ENCODE results near the gene CMTM1.
"Not testable (repeated sequence)": the region's sequence is repeated elsewhere in the genome, so short reads cannot be mapped to it uniquely, and the experiment has no call there.

Gene CMTM1

DNA sequence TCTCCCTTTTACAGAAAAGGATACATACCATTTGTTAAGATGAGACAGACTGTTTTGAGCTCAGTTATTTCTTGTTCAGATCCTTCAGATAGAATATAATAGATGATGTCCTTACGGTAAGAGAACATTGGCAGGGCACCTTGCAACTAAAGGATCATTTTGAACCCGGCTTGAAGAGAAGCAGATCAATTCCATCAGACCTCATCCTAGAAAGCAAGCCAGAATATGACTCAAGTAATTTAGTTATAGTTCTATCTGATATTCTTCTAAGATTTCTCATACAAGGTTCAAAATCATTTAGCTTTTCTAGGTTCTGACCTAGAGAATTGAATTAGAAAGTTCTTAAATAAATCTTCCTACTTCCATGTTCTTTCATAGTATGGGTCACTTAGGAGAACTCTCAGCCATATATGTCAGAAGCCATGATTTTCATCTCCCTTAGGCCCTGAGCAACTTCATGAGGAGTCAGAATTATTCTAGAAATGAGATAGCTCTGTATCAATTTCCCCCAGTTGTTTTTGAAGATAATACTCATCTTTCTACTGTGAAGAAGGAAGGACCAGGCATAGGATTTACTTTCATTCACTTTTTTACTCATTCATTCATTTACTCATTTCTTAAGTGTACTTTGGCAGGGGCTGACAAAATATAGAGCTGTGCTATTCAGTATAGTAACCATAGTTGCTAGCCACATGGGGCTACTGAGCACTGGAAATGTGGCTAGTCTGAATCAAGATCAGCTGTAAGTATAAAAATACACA, 2.5 kb upstream of the CMTM1 start:
- DNase-seq: no peak

DNA sequence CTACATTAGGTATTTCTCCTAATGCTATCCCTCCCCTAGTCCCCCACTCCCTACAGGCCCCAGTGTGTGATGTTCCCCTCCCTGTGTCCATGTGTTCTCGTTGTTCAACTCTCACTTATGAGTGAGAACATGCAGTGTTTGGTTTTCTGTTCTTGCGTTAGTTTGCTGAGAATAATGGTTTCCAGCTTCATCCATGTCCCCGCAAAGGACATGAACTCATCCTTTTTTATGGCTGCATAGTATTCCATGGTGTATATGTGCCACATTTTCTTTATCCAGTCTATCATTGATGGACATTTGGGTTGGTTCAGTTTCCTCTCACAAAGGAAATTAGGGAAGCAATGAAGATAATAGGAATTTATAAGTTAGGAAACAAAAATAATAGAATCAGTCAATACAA, 1.0 kb downstream of the CMTM1 start:
- not testable (repeated sequence) for DNase-seq

DNA sequence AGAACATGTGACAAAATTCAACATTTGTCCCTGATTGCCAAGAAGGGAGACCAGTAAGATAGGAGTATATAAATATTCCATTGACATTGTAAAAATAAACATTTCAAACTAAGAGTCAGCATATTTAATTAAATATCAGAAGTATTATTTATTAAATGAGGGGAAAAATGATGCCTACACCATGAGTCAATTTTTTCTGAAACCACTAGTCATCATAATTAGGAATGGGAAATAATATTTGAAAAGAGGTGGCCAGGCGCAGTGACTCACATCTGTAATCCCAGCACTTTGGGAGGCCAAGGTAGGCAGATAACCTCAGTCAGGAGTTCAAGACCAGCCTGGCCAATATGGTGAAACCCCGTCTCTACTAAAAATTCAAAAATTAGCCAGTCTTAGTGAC, 2.1 kb downstream of the CMTM1 start:
- no peak for DNase-seq

DNA sequence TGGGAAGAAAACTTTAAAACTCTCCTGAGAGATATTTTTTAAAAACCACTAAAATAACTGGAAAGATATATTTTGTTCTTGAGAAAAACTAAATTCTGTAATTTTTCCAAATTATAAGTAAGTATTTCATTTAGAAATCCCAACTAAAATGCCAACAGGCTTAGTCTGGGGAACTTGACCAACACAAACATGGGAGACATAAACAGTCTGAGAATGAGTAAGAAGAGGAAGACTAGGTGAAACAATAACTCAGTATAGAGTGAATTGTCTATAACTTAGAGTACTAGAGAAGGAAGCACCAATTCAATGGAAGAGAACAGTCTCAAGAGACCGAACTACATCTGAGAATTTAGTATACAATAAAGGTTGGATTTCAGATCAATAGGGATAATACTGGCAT, 2.9 kb downstream of the CMTM1 start:
- DNase-seq: no peak

DNA sequence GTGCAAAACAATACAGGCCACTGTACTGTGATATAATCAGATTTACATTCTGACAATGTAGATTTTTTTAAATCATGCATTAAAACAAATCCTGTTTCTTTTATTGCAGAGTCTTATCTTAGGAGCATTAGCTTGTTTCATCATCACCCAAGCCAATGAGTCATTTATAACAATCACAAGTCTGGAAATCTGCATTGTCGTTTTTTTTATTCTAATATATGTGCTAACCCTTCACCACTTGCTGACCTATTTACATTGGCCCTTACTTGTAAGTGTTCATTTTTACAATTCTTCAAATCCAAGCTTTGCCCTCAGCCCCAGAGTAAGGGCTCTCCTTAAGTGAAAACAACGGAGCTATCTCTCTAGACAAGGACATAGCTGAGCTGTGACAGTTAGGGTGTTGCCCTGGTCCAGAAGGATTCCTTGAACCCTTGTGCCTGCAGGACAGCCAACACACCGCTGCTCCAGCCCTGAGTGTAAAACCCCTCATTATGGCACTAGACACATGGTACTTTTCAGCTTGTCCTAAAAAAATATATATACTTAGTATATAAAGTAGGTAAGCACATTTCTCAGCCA, 3.7 kb downstream of the CMTM1 start:
- no peak for DNase-seq

DNA sequence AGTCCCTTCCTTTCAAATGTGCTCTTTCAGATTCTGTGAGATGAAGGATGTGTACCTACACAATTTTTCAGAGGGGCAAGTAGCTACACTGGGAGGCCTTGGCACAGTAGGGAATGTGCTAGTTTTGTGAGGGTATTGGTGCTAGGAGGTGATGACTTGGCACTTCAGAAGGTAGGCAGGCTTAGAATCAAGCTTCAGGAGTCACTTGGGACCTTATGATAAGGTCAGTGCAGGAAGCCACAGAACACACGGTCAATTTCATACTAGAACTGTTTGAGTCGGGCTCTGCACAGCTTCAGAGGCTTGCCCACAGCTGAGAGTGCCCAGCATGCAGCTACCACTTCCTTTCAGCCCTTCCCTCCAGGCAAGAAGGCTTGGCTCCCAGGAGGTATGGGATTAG, 6.1 kb downstream of the CMTM1 start:
- no peak for DNase-seq

DNA sequence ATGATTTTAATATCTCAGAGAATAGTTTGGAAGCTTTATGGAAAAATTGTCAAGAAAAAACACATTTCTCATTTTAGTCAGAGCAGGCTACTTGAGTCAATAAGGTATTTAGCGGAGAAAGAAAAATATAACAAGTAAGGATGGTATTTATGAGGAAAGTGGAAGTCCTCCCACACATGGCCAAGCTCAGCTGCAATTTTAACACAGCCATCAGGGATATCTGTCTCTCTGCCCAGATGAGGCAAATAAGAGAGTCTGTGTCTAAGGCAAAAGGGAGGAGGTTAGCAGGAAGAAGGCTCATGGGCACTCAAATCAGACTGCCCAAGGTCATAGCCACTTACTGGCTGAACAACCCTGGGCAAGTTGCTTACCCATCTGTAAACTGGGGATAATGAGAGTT, 7.8 kb downstream of the CMTM1 start:
- no peak for DNase-seq

DNA sequence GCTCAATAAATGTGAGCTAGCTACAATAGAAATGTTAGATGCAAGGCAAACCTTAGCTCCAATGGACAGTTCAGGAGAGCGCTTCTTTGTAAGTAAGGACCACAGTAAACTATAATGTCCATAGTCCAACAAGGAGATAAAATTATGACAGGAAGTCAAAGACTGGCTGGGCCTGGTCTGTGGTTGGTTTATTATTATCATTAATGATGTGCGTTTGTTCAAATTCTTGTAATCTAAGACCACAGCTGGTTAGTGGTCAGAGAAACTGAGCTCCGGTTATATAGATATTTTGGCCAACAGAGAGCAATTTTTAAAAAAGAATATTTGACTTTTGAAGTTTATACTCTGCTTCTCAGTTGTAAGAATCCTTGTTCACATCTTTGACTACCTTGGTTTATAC, 8.3 kb downstream of the CMTM1 start:
- no peak for DNase-seq

DNA sequence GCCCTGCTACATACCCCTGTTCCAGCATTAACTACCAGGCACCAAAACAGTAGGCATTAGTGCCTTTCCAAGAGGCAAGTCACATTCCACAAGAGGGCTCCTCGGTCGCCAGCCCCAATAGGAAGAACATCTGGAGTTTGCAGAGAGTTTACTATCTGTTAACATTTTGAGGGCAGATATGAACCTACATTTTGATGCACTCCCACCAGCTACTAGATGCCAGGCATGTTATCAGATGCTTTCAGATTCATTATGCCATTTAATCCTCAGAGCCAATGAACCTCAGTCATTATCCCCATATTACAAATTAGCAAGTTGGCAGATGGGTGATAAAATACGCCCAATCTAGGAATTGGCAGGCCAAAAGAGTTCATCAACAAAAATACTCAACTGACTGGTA, 8.8 kb downstream of the CMTM1 start:
- DNase-seq: no peak

DNA sequence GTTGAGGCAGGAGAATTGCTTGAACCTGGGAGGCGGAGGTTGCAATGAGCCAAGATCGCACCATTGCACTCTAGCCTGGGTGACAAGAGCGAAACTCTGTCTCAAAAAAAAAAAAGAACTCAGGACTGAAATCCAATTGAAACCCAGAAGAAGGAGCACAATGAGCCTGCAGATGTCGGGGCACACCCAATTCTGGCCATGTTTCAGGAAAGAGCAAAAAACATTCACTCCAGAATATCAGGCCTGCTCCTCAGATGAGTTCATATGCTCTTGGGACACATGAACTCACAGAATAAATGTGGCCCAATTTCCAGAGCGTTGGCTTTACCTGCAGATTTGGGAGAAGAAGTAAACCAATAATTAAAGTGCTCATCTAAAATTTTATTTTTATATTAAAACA, 10.1 kb downstream of the CMTM1 start:
- no peak for DNase-seq

DNA sequence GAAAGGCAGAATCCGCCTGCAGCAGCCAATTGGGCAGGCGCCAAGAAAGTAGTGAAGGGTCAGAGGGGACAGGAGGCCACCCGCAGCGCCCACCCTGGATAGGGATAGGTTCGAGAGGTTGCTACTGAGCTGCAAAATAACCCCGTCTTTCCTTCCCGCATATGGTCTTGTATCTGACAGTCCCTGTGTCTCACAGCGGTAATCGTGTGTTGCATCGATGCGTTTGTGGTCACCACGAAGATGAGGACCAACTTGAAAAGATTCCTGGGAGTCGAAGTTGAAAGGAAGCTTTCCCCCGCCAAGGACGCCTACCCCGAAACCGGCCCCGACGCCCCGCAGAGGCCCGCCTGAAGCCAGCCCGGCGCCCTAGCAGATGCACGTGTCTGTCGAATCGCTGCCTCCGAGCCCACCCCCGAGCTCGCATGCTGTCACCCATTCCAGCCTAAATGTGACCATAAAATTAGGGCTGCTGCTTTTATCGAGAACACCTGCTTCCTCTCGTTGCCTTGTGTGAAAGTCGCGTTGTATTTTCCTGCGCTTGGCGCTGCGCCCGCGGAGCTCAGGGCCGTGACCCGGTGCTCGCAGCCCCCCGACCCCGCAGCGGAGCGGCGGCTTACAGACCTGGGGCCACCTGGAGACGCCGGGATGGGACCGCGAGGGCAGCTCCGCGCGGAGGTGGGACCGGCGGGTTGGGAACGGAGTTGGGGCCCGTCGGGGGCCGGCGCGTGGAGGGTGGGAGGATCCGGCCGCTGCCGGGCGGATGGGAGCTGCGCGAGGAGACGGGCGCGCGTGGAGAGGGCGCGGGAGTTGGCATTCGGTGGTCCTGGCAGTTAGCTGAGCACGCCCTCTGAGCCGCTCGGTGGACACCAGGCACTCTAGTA, 12.7 kb downstream of the CMTM1 start, which contains the start of gene CMTM2:
TSS of gene CMTM2 (plus strand) at position 813 of the 881 bp plus-strand sequence. CDS start 145 bp downstream, outside the sequence.
- DNase-seq: no peak

DNA sequence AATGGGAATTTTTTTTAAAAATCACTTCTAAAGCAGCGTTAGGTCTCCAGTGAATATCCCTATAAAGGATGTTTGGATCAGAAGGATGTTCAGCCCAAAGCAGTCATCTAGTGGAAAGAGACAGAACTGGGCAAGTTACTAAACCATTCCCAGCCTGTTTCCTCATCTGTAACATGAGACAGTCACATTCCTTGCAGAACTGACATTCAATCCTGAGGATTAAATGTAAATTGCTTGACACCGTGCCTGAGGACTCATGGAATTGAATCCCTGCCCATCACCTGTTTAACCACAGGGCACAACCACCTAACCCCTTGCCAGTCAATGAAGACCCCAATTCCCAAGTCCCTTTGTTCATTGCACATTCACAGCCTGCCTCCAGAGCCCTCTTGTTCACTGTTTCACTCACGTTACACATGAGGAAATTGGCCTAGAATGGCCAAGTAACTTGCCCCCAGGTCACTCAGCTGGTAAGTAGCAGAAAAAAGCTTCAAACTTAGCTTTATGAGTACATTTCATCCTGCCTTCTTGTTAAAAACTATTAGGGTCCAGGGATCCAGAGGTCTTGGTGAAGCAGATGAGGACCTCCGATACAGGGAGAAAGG, 14.5 kb downstream of the CMTM1 start:
- DNase-seq: no peak

DNA sequence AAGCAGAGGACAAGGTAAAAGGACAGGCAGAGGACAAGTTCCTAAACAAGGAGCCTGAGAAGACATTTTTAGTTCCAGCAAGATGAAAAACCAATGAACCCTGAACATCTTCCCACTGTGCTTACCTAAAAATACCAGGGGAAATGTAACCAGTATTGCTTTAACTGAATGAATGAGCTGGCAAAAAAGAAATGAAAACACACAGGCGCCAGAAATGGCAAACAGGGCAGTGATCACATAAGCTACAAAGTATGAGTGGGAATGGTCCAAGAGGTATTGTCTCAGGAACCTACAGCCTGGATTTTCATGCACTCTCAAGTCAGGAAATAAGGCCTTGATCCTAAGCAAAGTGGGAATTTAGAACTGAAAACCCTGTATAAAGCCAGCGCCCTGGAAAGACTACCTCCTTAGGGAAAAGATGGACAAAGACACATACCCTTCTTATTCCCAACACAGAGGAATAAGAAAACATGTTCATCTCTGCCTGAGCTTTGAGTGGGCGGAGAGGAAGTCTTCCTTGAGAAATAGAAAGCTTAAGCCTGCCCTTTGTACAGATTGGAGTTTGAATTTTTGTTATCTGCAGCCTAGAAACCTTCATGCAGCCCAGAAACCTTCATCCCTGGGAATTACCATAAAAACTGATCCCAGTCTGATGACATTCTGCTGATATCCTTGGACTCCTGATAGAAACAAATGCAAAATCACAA, 15.2 kb downstream of the CMTM1 start:
- DNase-seq: no peak

DNA sequence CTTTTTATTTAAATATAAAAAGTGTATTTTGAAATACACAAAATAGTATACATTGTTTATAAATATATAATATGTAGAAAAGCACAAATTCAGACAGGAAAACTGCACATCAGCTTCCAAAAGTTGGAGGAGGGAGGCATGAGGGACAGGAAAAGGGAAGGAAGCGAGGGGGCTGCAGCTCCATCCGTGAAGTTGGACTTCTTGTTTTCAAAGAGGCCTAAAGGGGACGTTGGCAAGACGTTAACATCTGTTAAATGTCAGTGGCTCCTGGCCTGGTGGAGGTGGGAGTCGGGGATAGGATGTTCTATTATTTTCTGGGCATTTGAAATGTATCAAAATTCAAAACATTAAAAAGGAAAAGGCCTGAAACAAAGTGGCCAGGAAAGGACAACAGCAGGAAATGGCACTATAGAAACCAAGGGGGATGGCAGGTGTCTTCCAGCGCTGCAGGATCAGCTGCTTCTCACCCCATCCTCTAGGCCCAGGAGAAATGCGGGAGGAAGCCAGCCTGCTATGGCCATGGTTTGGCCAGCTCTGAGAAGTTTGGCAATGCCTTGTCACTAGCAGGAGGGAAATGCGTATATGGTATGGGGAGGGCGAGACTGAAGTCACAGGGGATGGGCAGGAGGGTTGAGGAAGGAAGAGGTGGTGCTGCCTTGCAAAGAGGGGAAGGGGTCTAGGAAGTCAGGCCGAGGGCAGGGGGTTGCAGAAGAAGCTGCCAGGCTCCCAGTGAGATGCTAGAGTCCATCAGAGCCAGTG, 19.4 kb downstream of the CMTM1 start:
- DNase-seq: no peak

DNA sequence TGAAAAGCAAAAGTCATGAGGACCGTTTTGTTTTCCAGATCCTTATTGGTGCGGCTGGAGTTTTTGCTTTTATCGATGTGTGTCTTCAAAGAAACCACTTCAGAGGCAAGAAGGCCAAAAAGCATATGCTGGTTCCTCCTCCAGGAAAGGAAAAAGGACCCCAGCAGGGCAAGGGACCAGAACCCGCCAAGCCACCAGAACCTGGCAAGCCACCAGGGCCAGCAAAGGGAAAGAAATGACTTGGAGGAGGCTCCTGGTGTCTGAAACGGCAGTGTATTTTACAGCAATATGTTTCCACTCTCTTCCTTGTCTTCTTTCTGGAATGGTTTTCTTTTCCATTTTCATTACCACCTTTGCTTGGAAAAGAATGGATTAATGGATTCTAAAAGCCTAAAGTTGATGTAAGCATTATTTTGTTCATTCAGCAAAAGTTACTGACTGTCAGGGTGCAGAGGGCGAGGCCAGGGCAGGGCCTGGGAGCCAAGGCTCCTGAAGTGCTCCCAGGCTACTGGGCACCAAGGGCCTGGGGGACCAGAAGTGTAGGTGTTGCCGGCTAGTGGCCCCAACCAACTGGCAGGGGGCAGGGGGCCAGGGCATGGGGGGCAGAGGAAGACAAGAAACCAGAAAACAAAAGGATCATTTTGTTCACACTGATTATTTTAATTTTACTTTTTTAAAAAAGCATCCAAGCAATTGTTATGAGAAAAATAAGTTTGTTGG, 21.8 kb downstream of the CMTM1 start:
- no peak for DNase-seq

DNA sequence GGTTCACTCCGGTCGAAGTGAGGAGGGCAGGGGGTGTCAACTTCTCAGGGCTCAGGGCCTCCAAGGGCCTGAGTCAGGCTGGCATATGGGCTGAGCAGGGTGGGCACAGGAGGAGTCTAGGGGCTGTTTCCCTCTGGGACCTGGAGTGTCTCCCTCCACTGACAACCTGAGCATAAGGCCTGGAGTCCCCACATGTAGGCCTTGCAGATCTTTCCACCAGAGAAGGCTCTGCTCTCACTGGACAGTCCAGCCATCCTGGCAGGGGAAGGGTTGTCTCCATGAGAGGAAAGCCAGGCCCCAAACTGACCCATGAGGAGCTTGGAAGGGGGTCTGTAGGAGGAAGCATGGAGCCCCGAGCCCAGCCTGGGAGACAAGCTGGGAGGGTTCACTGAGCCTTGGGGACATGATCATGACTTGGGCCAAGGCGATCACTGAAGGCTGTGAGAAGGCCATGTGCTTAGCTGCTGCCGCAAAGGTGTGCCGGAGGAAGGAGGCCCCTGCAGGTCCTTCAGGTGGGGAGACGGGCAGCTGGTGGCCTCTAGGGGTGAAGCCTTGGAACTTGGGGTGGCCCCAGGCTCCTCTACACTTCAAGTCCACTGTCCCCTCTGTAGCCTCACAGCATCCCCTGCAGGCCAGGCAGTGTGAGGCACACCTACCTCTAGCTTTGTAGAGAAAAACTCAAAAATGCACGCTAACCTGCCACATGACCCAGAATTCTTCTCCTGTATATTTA, 22.9 kb downstream of the CMTM1 start:
- peak; percentile 32 for DNase-seq

DNA sequence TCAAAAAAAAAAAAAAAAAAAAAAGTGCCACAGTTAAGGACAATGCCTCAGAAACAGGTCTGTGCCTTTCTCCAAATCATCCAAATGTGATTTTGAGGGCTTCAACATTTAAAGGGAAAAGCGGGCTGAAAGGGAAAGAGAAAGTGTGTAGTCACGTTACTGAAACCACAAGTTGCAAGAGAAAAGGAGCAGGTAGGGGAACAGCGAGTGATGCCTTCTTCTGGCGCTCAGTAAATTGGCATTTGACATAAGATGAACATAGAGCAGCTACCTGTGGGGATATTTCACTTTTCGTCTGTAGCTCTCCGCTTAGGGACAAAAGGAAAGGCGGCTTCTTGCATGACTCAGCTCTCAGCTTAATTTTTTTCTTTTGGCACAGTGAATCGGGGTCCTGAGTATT, 24.1 kb downstream of the CMTM1 start:
- DNase-seq: no peak

DNA sequence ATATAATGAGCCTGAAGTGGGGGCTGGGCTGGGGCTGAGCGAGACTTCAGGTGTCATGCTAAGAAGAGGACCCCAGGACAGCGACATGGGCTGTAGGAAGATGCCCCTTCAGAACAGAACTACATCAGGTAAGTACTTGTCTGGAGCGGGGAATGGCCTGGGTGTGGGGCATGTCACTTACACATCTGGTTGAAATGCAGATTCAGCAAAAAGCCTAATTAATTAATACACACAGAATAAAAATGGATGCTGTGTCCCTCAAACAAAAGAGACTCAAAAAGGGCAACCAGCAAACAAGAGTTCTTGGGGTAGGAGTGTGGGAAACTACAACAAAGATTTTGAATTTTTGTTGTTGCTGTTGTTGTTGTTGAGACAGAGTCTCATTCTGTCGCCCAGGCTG, 24.8 kb downstream of the CMTM1 start:
- DNase-seq: no peak

DNA sequence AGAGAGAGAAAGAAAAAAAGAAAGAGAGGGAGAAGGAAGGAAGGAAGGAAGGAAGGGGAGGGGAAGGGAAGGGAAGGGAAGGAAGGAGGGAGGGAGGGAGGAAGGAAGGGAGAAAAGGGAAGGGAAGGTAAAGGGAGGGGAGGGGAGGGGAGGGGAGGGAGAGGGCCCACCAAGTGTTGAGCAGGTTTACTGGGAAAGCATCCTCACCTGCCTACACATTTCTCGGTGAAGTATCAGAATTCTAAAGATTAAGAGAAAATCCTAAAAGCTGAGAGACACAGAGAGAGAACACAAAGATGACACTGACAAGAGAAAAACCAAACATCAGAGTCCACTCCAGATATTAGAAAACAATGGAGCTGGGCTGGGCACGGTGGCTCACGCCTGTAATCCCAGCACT, 26.0 kb downstream of the CMTM1 start:
- DNase-seq: no peak

DNA sequence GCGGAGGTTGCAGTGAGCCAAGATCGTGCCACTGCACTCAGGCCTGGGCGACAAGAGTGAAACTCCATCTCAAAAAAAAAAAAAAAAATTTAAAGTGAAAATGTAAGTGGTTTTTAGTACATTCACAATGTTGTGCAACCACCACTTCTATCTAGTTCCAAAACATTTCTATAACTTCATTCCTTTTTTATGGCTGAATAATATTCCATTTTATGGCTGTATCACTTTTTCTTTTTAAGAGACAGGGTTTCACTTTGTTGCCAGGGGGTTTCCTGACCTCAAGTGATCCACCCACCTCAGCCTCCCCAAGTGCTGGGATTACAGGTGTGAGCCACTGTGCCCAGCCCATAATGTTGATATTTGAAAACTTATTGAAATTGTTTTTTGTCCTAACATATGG, 26.6 kb downstream of the CMTM1 start:
- no peak for DNase-seq

All from effector CD8-positive, alpha-beta T cell (primary cell).